Gastroesophageal sphincter (tissue), 3 donors: ENCODE measurements around the gene PLAU.

Source experiments
- CTCF ChIP-seq, 4 experiments: fragments of 200-600 bp in 2 of 4; fragments of 450-650 bp in 2 of 4; sonication (generic) in 1 of 4; IDR thresholded peaks; one replicate each; pipeline ENCODE4 v1.5.1; 2017 to 2019; ENCODE audit warnings: antibody characterized with exemption in 4 of 4, mild to moderate bottlenecking in 2 of 4, moderate library complexity in 2 of 4
- EP300 ChIP-seq: sonication (generic); formaldehyde crosslinking; IDR thresholded peaks from one replicate; pipeline ENCODE4 v1.6.1; 2017; ENCODE audit warnings: antibody characterized with exemption, mild to moderate bottlenecking
- POLR2A ChIP-seq, 2 donors: fragments of 450-650 bp; IDR thresholded peaks; one replicate each; pipeline ENCODE4 v1.6.1; 2017; ENCODE audit warnings: antibody characterized with exemption in 2 of 2, mild to moderate bottlenecking in 2 of 2, moderate library complexity in 1 of 2
- POLR2AphosphoS5 ChIP-seq: sonication (generic); formaldehyde crosslinking; IDR thresholded peaks from one replicate; pipeline ENCODE4 v1.6.1; 2017; ENCODE audit warnings: antibody characterized with exemption

- TF ChIP-seq CTCF (IDR thresholded peaks at IDR 0.05) (no peak), POLR2A (IDR thresholded peaks at IDR 0.05) (no peak), POLR2AphosphoS5 (no peak), EP300 (no peak)
Observed at GRCh38 chr10:73901261-73901660, 9.7 kb upstream of the PLAU start.
